ENCODE data around the gene STIM1.
A peak's percentile ranks its signal among the peaks of the same experiment; 100 is the strongest.
"Not testable (repeated sequence)": the region's sequence is repeated elsewhere in the genome, so short reads cannot be mapped to it uniquely, and the experiment has no call there.

The STIM1 gene

GRCh38 chr11:3855808-3856491 lies 486 bp downstream of the STIM1 start:
- DNase-seq (ENCODE audit: low read depth) = peak; percentile 51

- no peak for DNase-seq (ENCODE audit: low read depth)
Measured at GRCh38 chr11:3856856-3857553, 1.5 kb downstream of the STIM1 start.

- no peak for DNase-seq (ENCODE audit: low read depth)
Measured at GRCh38 chr11:3857628-3858027, 2.2 kb downstream of the STIM1 start.

- no peak for DNase-seq (ENCODE audit: low read depth)
Measured at GRCh38 chr11:3859373-3859881, 4.0 kb downstream of the STIM1 start.

- no peak for DNase-seq (ENCODE audit: low read depth)
Measured at GRCh38 chr11:3860375-3860774, 4.9 kb downstream of the STIM1 start.

GRCh38 chr11:3860898-3861393 lies 5.5 kb downstream of the STIM1 start:
- not testable (repeated sequence) for DNase-seq (ENCODE audit: low read depth)

- no peak for DNase-seq (ENCODE audit: low read depth)
Measured at GRCh38 chr11:3861683-3862082, 6.2 kb downstream of the STIM1 start.

- peak; percentile 73 for DNase-seq (ENCODE audit: low read depth)
Measured at GRCh38 chr11:3865388-3866193, 10.1 kb downstream of the STIM1 start.

GRCh38 chr11:3866206-3866605 lies 10.7 kb downstream of the STIM1 start:
- no peak for DNase-seq (ENCODE audit: low read depth)

GRCh38 chr11:3866836-3867208 lies 11.4 kb downstream of the STIM1 start:
- DNase-seq (ENCODE audit: low read depth) = no peak

GRCh38 chr11:3867209-3868091 lies 12.0 kb downstream of the STIM1 start:
- DNase-seq (ENCODE audit: low read depth) = no peak

- no peak for DNase-seq (ENCODE audit: low read depth)
Measured at GRCh38 chr11:3873712-3874349, 18.4 kb downstream of the STIM1 start.

GRCh38 chr11:3876613-3877012 lies 21.1 kb downstream of the STIM1 start:
- no peak for DNase-seq (ENCODE audit: low read depth)

- DNase-seq (ENCODE audit: low read depth) = no peak
Measured at GRCh38 chr11:3877364-3878257, 22.1 kb downstream of the STIM1 start.

- DNase-seq (ENCODE audit: low read depth) = no peak
Measured at GRCh38 chr11:3878258-3878584, 22.8 kb downstream of the STIM1 start.

GRCh38 chr11:3879216-3879966 lies 23.9 kb downstream of the STIM1 start:
- no peak for DNase-seq (ENCODE audit: low read depth)

GRCh38 chr11:3879967-3880542 lies 24.6 kb downstream of the STIM1 start:
- DNase-seq (ENCODE audit: low read depth) = no peak

GRCh38 chr11:3880724-3881123 lies 25.3 kb downstream of the STIM1 start:
- peak; percentile 78 for DNase-seq (ENCODE audit: low read depth)

GRCh38 chr11:3882655-3883054 lies 27.2 kb downstream of the STIM1 start:
- DNase-seq (ENCODE audit: low read depth) = no peak
